WERI-Rb-1 (cell line): ENCODE measurements around the gene CD300LG.

Experiments
- DNase-seq: peaks from one replicate; pipeline ENCODE4 v3.0.0-alpha.2; 2020
- H3K27ac ChIP-seq: fragments of 250-450 bp; sonication (Bioruptor Pico); 2 replicates; pipeline ENCODE4 v1.5.1; 2020; ENCODE audit warnings: mild to moderate bottlenecking, moderate library complexity
- H3K27me3 ChIP-seq: fragments of 250-450 bp; sonication (Bioruptor Pico); 2 replicates; pipeline ENCODE4 v1.5.1; 2021; ENCODE audit warnings: mild to moderate bottlenecking, low read depth, moderate library complexity; ENCODE audit not compliant: insufficient read depth, severe bottlenecking
- H3K36me3 ChIP-seq: fragments of 250-450 bp; sonication (Bioruptor Pico); 2 replicates; pipeline ENCODE4 v1.5.1; 2020; ENCODE audit warnings: mild to moderate bottlenecking, moderate library complexity
- H3K4me3 ChIP-seq: 2 replicates; pipeline ENCODE4 v1.5.1; 2011; ENCODE audit warnings: low read depth, mild to moderate bottlenecking, control low read depth, low read length
- H3K9me3 ChIP-seq: fragments of 250-450 bp; sonication (Bioruptor Pico); 2 replicates; pipeline ENCODE4 v1.5.1; 2021; ENCODE audit warnings: mild to moderate bottlenecking, moderate library complexity; ENCODE audit not compliant: severe bottlenecking
- CTCF ChIP-seq: IDR thresholded peaks from 2 replicates; pipeline ENCODE4 v1.5.1; 2011; ENCODE audit warnings: low read depth, mild to moderate bottlenecking, control low read depth, inconsistent platforms, low read length

The CD300LG gene

GRCh38 chr17:43909537-43910231, 62.7 kb downstream of the CD300LG start:
- Histone ChIP-seq H3K9me3 (no peaks in the 10 kb centered on the region), H3K36me3 (no peaks in the 10 kb centered on the region), H3K4me3 (no peak overlapping the region), H3K27me3 (peaks cover 84% of the 10 kb centered on the region), H3K27ac (no peak overlapping the region)
- no peak for TF ChIP-seq CTCF
- DNase-seq, result no peak

DNA sequence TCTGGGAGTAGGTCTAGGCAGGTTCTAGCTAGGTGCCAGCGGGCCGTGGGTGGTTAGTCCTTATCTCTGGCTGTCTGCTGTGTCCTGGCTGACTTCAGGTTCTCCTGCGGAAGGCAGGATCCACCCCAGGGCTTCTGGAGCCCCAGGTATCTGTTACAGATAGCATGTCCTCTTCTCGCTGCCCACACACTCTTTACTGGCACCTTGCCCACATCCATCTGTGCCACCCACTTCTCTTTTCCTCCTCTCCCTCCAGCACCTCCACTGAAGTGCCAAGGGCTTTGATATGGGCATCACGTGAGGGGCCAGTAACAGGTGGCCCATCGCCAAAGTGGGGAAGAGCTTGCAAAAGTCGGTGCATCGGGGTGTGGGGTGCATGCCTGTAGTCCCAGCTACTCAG, 64.9 kb downstream of the CD300LG start:
- DNase-seq, result no peak
- H3K9me3 ChIP-seq, result no peaks in the 10 kb centered on the region
- no peak for TF ChIP-seq CTCF
- H3K4me3 ChIP-seq, result no peak overlapping the region
- H3K27me3 ChIP-seq, result peaks cover 88% of the 10 kb centered on the region
- H3K36me3 ChIP-seq, result no peaks in the 10 kb centered on the region
- H3K27ac ChIP-seq, result no peak overlapping the region

DNA sequence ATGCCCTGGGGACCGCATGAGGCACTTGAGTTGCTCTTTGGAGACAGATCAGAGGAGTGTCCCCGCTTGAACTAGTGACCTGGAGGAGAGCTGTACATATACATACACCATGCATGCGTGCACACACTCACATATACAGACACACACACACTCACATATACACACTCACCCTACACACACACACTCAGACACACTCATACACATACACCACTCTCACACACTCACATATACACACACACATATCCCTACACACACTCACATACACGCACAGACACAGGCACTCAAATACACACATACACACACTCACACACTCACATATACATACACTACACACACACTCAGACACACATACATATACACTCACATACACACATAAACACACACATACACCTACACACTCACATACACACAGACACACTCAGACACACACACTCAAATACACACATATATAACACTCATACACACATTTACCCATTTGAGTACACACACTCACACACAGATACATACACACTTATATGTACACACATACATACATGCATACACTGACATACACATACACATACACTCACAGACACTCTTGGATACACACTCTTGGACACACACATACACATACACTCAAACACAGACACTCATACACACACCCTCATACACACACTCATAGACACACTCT, 65.8 kb downstream of the CD300LG start:
- no peak for DNase-seq
- Histone ChIP-seq H3K9me3 (no peaks in the 10 kb centered on the region), H3K4me3 (no peak overlapping the region), H3K27me3 (peaks cover 88% of the 10 kb centered on the region), H3K36me3 (no peaks in the 10 kb centered on the region), H3K27ac (no peak overlapping the region)
- no peak for TF ChIP-seq CTCF
